DND-41 (cell line): ENCODE data around the gene CDKN2B-AS1.
A peak's percentile ranks its signal among the peaks of the same experiment; 100 is the strongest.

ENCODE experiments used
- ATAC-seq: fragments of 200-7000 bp; cut with Tn5 transposase; 3 replicates; pipeline ENCODE4 v1.9.1; 2021; ENCODE audit warnings: low read depth; ENCODE audit not compliant: insufficient read depth
- DNase-seq: peaks from one replicate; pipeline ENCODE4 v3.0.0-alpha.2; 2020
- H2AFZ ChIP-seq: 2 replicates; pipeline ENCODE4 v1.6.0; 2012; ENCODE audit warnings: low read depth, low read length
- H3K27ac ChIP-seq: 2 replicates; pipeline ENCODE4 v1.5.1; 2012; ENCODE audit warnings: low read length, inconsistent platforms
- H3K27me3 ChIP-seq: fragments of 200-600 bp; sonication (generic); 2 replicates; pipeline ENCODE4 v1.6.0; 2012; ENCODE audit warnings: low read length, mild to moderate bottlenecking, inconsistent platforms; ENCODE audit not compliant: insufficient read depth, poor library complexity
- H3K36me3 ChIP-seq: 2 replicates; pipeline ENCODE4 v1.5.1; 2012; ENCODE audit warnings: low read length, inconsistent platforms; ENCODE audit not compliant: insufficient read depth
- H3K4me1 ChIP-seq: 2 replicates; pipeline ENCODE4 v1.5.1; 2012; ENCODE audit warnings: mild to moderate bottlenecking, low read length; ENCODE audit not compliant: insufficient read depth
- H3K4me2 ChIP-seq: 2 replicates; pipeline ENCODE4 v1.6.0; 2012; ENCODE audit warnings: mild to moderate bottlenecking, moderate library complexity, low read length, inconsistent platforms; ENCODE audit not compliant: insufficient read depth
- H3K4me3 ChIP-seq, 2 experiments: fragments of 200-600 bp in 1 of 2; shearing (Covaris generic) in 1 of 2; 2 replicates each; pipeline ENCODE4 v1.5.1; 2012 to 2016; ENCODE audit warnings: inconsistent platforms in 2 of 2, low read length in 2 of 2, mild to moderate bottlenecking in 2 of 2, low read depth in 1 of 2, moderate library complexity in 1 of 2
- H3K79me2 ChIP-seq: 2 replicates; pipeline ENCODE4 v1.6.0; 2012; ENCODE audit warnings: low read length, inconsistent platforms; ENCODE audit not compliant: insufficient read depth
- H3K9ac ChIP-seq: 2 replicates; pipeline ENCODE4 v1.6.0; 2012; ENCODE audit warnings: low read depth, mild to moderate bottlenecking, inconsistent platforms, low read length, moderate library complexity
- H3K9me3 ChIP-seq: 2 replicates; pipeline ENCODE4 v1.5.1; 2012; ENCODE audit warnings: low read length, moderate library complexity, mild to moderate bottlenecking, inconsistent platforms; ENCODE audit not compliant: insufficient read depth, severe bottlenecking
- H4K20me1 ChIP-seq: 2 replicates; pipeline ENCODE4 v1.6.0; 2012; ENCODE audit warnings: low read length; ENCODE audit not compliant: insufficient read depth
- CTCF ChIP-seq: IDR thresholded peaks from 2 replicates; pipeline ENCODE4 v1.5.1; 2012; ENCODE audit warnings: borderline replicate concordance, low read length, moderate library complexity, mild to moderate bottlenecking; ENCODE audit not compliant: poor library complexity, severe bottlenecking; ENCODE audit errors: extremely low read depth
- EZH2 ChIP-seq: IDR thresholded peaks from 3 replicates; pipeline ENCODE4 v1.6.1; 2012; ENCODE audit warnings: borderline replicate concordance, low read depth, mild to moderate bottlenecking, moderate library complexity, low read length, inconsistent platforms; ENCODE audit not compliant: severe bottlenecking

CDKN2B-AS1 gene

GRCh38 chr9:21974722-21975409, 19.7 kb upstream of the CDKN2B-AS1 start:
- Histone ChIP-seq H3K4me2 (peak overlapping the region; percentile 68), H3K4me1 (peaks cover 62% of the 10 kb centered on the region), H3K9me3 (no peaks in the 10 kb centered on the region), H3K27ac (peak overlapping the region; percentile 100), H2AFZ (peak overlapping the region; percentile 68), H3K4me3 (peak overlapping the region; percentile 55 to 61), H4K20me1 (peaks cover 20% of the 10 kb centered on the region), H3K27me3 (no peaks in the 10 kb centered on the region), H3K36me3 (peaks cover 27% of the 10 kb centered on the region), H3K9ac (peak overlapping the region; percentile 93), H3K79me2 (peaks cover 97% of the 10 kb centered on the region)
- ATAC-seq (peak; percentile 84), DNase-seq (peak; percentile 97)
- no peak for TF ChIP-seq CTCF
- no peak for TF ChIP-seq EZH2

GRCh38 chr9:21976334-21976875, 18.2 kb upstream of the CDKN2B-AS1 start:
- Histone ChIP-seq H3K9me3 (no peaks in the 10 kb centered on the region), H3K4me3 (peak overlapping the region in 1 of 2 experiments; percentile 61; a peak in 3 of 4 replicates), H3K79me2 (peaks cover 93% of the 10 kb centered on the region), H4K20me1 (peaks cover 6% of the 10 kb centered on the region; the same call in 1 of the 2 replicates), H3K9ac (peak overlapping the region; percentile 93), H3K4me2 (peak overlapping the region; percentile 68), H3K27me3 (no peaks in the 10 kb centered on the region), H3K4me1 (peaks cover 68% of the 10 kb centered on the region), H2AFZ (no peak overlapping the region), H3K36me3 (peaks cover 11% of the 10 kb centered on the region), H3K27ac (peak overlapping the region; percentile 100)
- ATAC-seq, result no peak
- DNase-seq, result no peak
- TF ChIP-seq CTCF (no peak), EZH2 (no peak)

- Histone ChIP-seq H3K27me3 (no peaks in the 10 kb centered on the region), H4K20me1 (no peaks in the 10 kb centered on the region; the same call in 1 of the 2 replicates), H3K4me1 (peaks cover 74% of the 10 kb centered on the region), H3K4me2 (no peak overlapping the region), H2AFZ (no peak overlapping the region), H3K27ac (no peak overlapping the region), H3K9ac (no peak overlapping the region), H3K9me3 (no peaks in the 10 kb centered on the region), H3K79me2 (peaks cover 95% of the 10 kb centered on the region), H3K4me3 (no peak overlapping the region), H3K36me3 (no peaks in the 10 kb centered on the region; the same call in 1 of the 2 replicates)
- DNase-seq, result no peak
- TF ChIP-seq CTCF, result no peak
- TF ChIP-seq EZH2, result no peak
- ATAC-seq, result no peak
These were observed 12.2 kb upstream of the CDKN2B-AS1 start for GRCh38 chr9:21982391-21982790.
